Sigmoid colon (tissue), 7 donors: ENCODE results near the gene TECR. TPM values are rescaled to one million over a fixed set of nuclear protein-coding genes. Genes with fewer than 3 reads are reported as not detected.

Experiments
- DNase-seq: peaks from one replicate; pipeline ENCODE4 v3.0.0-alpha.2; 2019
- H3K27ac ChIP-seq, 4 donors: fragments of 200-600 bp; sonication (generic); one replicate each; pipeline ENCODE4 v1.5.1; 2016 to 2019; ENCODE audit warnings: mild to moderate bottlenecking in 1 of 4
- H3K27me3 ChIP-seq, 3 donors: fragments of 200-600 bp; sonication (generic); one replicate each; pipeline ENCODE4 v1.5.1; 2019; ENCODE audit warnings: mild to moderate bottlenecking in 1 of 3
- H3K36me3 ChIP-seq, 4 donors: fragments of 200-600 bp; sonication (generic); one replicate each; pipeline ENCODE4 v1.5.1; 2016 to 2019
- H3K4me1 ChIP-seq, 4 donors: fragments of 200-600 bp; sonication (generic); one replicate each; pipeline ENCODE4 v1.5.1; 2017 to 2019
- H3K4me3 ChIP-seq, 4 donors: fragments of 200-600 bp; sonication (generic); one replicate each; pipeline ENCODE4 v1.5.1; 2017 to 2019; ENCODE audit warnings: mild to moderate bottlenecking in 2 of 4, moderate library complexity in 1 of 4
- H3K9me3 ChIP-seq, 4 donors: fragments of 200-600 bp in 3 of 4; sonication (generic) in 3 of 4; one replicate each; pipeline versions ENCODE4 v1.5.1 to v1.6.1; 2013 to 2019
- EP300 ChIP-seq, 4 donors: sonication (generic); formaldehyde crosslinking; IDR thresholded peaks; one replicate each; pipeline ENCODE4 v1.6.1; 2017; ENCODE audit warnings: antibody characterized with exemption in 4 of 4
- POLR2A ChIP-seq, 2 donors: fragments of 450-650 bp; IDR thresholded peaks; one replicate each; pipeline ENCODE4 v1.6.1; 2016; ENCODE audit warnings: antibody characterized with exemption in 2 of 2, mild to moderate bottlenecking in 2 of 2, moderate library complexity in 2 of 2
- POLR2AphosphoS5 ChIP-seq, 4 donors: sonication (generic); formaldehyde crosslinking; IDR thresholded peaks; one replicate each; pipeline ENCODE4 v1.6.1; 2017; ENCODE audit warnings: antibody characterized with exemption in 4 of 4
- WGBS, 2 donors: extraction: QIAGEN DNeasy Blood & Tissue Kit; methylation state at CpG; one replicate each; pipeline ENCODE4 v1.1.7; 2013; 5-methylcytosine and 5-hydroxymethylcytosine counted together
- intact Hi-C: fragments of 100-400 bp; cut with DNase I; formaldehyde crosslinking; loops from one replicate; pipeline ENCODE4 v1.15.1; 2023
- polyA plus RNA-seq, 3 donors: library from polyadenylated mRNA; stranded (reverse); fragments of 200-250 nt; gene quantifications; one replicate each; pipeline ENCODE4 v1.2.3, GENCODE V29; 2013
- total RNA-seq, 4 donors: library from RNA; depleted of rRNA; stranded (reverse); fragments of >200 nt; gene quantifications; one replicate each; pipeline ENCODE4 v1.1.0, GENCODE V29; 2016
- TF ChIP-seq, protein P1 (sequence below), 4 experiments: fragments of 450-650 bp in 3 of 4; fragments of 200-600 bp in 1 of 4; IDR thresholded peaks; one replicate each; pipeline ENCODE4 v1.5.1; 2016 to 2019; ENCODE audit warnings: antibody characterized with exemption in 4 of 4, mild to moderate bottlenecking in 3 of 4, moderate library complexity in 2 of 4
- donor health status: healthy with polysubstance abuse.
- donor health status: Bipolar disorder and iron deficiency.
- donor health status: healthy.

The TECR gene
- total and polyA plus RNA-seq, 7 donors: 20.6 to 139 (median 32.4) TPM

DNA sequence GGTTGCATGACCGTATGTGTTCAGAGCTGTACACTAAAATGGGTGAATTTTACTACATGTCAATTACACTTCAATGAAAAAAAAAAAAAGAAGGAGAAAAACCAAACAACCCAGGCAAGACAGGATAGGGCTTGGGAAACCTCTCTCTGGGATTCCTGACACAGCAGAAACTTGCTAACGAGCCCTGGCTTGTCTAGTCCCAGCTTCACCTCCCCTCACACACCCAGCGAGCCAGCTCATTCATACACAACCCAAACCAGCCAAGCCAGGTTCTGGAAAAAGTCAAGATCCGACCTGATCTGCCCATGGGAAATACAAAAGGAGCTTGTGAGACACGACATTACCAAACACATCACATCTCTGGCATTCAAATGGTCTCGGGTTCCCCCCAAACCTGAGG, 3.7 kb upstream of the TECR start:
- DNase-seq: no peak
- H3K27ac ChIP-seq: no peak overlapping the region
- no peak for TF ChIP-seq POLR2A (IDR thresholded peaks at IDR 0.05)
- TF ChIP-seq, protein P1, sequence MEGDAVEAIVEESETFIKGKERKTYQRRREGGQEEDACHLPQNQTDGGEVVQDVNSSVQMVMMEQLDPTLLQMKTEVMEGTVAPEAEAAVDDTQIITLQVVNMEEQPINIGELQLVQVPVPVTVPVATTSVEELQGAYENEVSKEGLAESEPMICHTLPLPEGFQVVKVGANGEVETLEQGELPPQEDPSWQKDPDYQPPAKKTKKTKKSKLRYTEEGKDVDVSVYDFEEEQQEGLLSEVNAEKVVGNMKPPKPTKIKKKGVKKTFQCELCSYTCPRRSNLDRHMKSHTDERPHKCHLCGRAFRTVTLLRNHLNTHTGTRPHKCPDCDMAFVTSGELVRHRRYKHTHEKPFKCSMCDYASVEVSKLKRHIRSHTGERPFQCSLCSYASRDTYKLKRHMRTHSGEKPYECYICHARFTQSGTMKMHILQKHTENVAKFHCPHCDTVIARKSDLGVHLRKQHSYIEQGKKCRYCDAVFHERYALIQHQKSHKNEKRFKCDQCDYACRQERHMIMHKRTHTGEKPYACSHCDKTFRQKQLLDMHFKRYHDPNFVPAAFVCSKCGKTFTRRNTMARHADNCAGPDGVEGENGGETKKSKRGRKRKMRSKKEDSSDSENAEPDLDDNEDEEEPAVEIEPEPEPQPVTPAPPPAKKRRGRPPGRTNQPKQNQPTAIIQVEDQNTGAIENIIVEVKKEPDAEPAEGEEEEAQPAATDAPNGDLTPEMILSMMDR (IDR thresholded peaks at IDR 0.05): no peak
- no peak for TF ChIP-seq EP300 (IDR thresholded peaks at IDR 0.05)
- TF ChIP-seq POLR2AphosphoS5 (IDR thresholded peaks at IDR 0.05): no peak
- no peaks in the 10 kb centered on the region for H3K36me3 ChIP-seq
- no peak overlapping the region for H3K4me3 ChIP-seq
- H3K9me3 ChIP-seq: no peaks in the 10 kb centered on the region
- H3K4me1 ChIP-seq: peaks cover 0 to 10% (median 7%) of the 10 kb centered on the region in 4 donors
- WGBS, 2 donors: 35 to 66% methylated on average over 6 of the region's 6 CpGs
- H3K27me3 ChIP-seq: no peaks in the 10 kb centered on the region
- intact Hi-C loops: no loop called here

DNA sequence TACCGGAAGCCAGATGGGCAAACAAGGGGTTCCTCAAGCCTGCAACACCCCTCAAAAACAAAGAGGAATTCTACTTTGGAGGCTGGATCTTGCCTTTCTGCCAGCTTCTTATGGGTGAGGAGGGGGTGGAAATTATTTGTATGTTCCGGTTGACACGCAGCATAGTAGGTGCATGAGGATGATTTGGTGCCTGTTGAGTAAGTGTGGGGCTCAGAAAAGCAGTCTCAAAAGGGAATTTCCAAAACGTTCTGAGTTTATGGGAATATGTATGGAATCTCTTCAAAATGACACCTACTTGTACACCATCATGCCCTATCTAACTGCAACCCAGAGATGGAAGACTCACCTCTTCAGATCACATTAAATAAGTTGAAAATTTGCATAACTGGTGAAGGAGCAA, 3.0 kb upstream of the TECR start:
- no peak for DNase-seq
- Histone ChIP-seq H3K9me3 (no peaks in the 10 kb centered on the region), H3K27ac (no peak overlapping the region), H3K4me1 (peaks cover 0 to 14% (median 12%) of the 10 kb centered on the region in 4 donors), H3K4me3 (no peak overlapping the region), H3K27me3 (no peaks in the 10 kb centered on the region), H3K36me3 (no peaks in the 10 kb centered on the region)
- TF ChIP-seq POLR2AphosphoS5 (IDR thresholded peaks at IDR 0.05) (no peak), EP300 (IDR thresholded peaks at IDR 0.05) (no peak), POLR2A (IDR thresholded peaks at IDR 0.05) (no peak)
- TF ChIP-seq, protein P1 (IDR thresholded peaks at IDR 0.05): no peak
- 88 to 89% methylated on average over 4 of the region's 4 CpGs for WGBS, 2 donors
- intact Hi-C loops: no loop called here

DNA sequence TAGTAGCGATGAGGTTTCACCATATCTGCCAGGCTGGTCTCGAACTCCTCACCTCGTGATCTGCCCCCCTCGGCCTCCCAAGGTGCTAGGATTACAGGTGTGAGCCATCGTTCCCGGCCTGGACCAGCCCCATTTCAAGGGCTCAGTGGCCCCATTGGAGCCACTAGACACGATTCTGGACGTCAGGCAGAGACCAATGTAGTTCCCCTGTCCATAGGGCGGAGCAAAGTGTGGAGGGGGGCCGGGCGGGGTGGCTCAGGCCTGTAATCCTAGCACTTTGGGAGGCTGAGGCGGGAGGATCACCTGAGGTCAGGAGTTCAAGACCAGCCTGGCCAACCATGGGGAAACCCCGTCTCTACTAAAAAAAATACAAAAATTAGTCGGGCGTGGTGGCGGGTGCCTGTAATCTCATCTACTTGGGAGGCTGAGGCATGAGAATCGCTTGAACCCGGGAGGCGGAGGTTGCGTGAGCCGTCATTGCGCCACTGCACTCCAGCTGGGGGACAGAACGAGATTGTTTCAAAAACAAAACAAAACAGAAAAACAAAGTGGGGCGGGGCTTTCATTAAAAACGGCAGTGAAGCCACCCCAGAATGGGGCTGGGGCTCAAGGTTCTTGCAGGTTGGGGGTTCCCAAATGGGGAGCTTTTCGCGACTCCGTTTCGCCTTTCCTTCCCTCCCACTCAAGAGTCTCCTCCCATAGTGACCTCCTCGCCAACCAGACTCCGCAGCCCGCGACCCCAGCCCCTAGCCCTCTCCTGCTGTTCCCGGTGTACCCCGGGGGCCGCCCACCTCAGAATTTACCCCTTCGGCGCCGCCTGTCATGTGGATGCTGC, 758 bp upstream of the TECR start:
- Histone ChIP-seq H3K36me3 (no peaks in the 10 kb centered on the region), H3K9me3 (no peaks in the 10 kb centered on the region), H3K4me3 (peak overlapping the region; percentile 47 to 77 (median 74)), H3K4me1 (peaks cover 0 to 14% (median 12%) of the 10 kb centered on the region in 4 donors), H3K27ac (peak overlapping the region; percentile 57 to 97 (median 94)), H3K27me3 (no peaks in the 10 kb centered on the region)
- DNase-seq: peak; percentile 75
- TF ChIP-seq, protein P1 (IDR thresholded peaks at IDR 0.05): no peak
- TF ChIP-seq POLR2A (IDR thresholded peaks at IDR 0.05): no peak
- TF ChIP-seq POLR2AphosphoS5 (IDR thresholded peaks at IDR 0.05): no peak
- TF ChIP-seq EP300 (IDR thresholded peaks at IDR 0.05): no peak
- intact Hi-C loops: loop anchor here (2.0 kb wide), 1 partner anchor 44 kb away; the partner anchor contains the start of gene NDUFB7
- 18 to 38% methylated on average over 39 of the region's 39 CpGs for WGBS, 2 donors

DNA sequence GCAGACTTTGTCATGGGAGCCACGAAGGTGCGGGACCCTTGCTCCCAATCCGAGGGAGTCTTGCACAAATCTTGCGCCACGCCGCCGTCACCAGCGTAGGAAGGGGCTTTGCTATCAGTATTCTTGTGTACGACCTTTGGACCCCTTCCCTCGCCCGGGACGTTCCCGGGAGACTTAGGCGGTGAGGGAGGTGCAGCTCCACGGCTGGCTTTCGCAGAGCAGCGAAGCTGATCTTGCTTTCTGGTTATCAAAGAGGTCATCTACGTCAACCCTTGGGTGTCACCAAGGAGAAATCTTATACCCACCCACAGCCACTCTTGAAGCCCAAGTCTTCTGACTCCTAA, 583 bp downstream of the TECR start:
- no peaks in the 10 kb centered on the region for H3K36me3 ChIP-seq
- no peaks in the 10 kb centered on the region for H3K9me3 ChIP-seq
- TF ChIP-seq EP300 (IDR thresholded peaks at IDR 0.05) (no peak), POLR2A (IDR thresholded peaks at IDR 0.05) (no peak), POLR2AphosphoS5 (IDR thresholded peaks at IDR 0.05) (no peak)
- TF ChIP-seq, protein P1 (IDR thresholded peaks at IDR 0.05): no peak
- peaks cover 0 to 14% (median 12%) of the 10 kb centered on the region in 4 donors for H3K4me1 ChIP-seq
- intact Hi-C loops: no loop called here
- H3K27me3 ChIP-seq: no peaks in the 10 kb centered on the region
- H3K27ac ChIP-seq: peak overlapping the region; percentile 90 to 97 (median 94)
- 0% methylated on average over 18 of the region's 18 CpGs for WGBS, 2 donors
- no peak for DNase-seq
- peak overlapping the region; percentile 68 to 77 (median 74) for H3K4me3 ChIP-seq
